ENCODE data around the gene CTBP1.

CTBP1 gene

GRCh38 chr4:1236103-1236641 is 12.8 kb downstream of the CTBP1 start:
- no peak for TF ChIP-seq TEAD4 (IDR thresholded peaks at IDR 0.05)
- no peak for TF ChIP-seq YY1 (IDR thresholded peaks at IDR 0.05; ENCODE audit: low read depth)
- TF ChIP-seq TAF1 (IDR thresholded peaks at IDR 0.05; ENCODE audit: low read depth) = no peak
- TF ChIP-seq FOXM1 (IDR thresholded peaks at IDR 0.05; ENCODE audit: borderline replicate concordance, low read depth) = no peak
- TF ChIP-seq RAD21 (IDR thresholded peaks at IDR 0.05; ENCODE audit: low read depth) = no peak
- no peak for TF ChIP-seq EP300 (IDR thresholded peaks at IDR 0.05; ENCODE audit: borderline replicate concordance)
- TF ChIP-seq NFIC (IDR thresholded peaks at IDR 0.05) = no peak
- TF ChIP-seq CEBPB (IDR thresholded peaks at IDR 0.05) = no peak
- TF ChIP-seq CREB1 (IDR thresholded peaks at IDR 0.05; ENCODE audit: low read depth) = no peak
- no peak for TF ChIP-seq ZBTB7A (IDR thresholded peaks at IDR 0.05; ENCODE audit: low read depth)
- no peak for TF ChIP-seq USF1 (IDR thresholded peaks at IDR 0.05)
- TF ChIP-seq EGR1 (IDR thresholded peaks at IDR 0.05) = no peak
- no peak for TF ChIP-seq TCF12 (IDR thresholded peaks at IDR 0.05; ENCODE audit: low read depth)
- TF ChIP-seq REST (IDR thresholded peaks at IDR 0.05; ENCODE audit: low read depth) = no peak
- no peak for TF ChIP-seq MAX (IDR thresholded peaks at IDR 0.05)

GRCh38 chr4:1235381-1236102 is 13.4 kb downstream of the CTBP1 start:
- no peak for TF ChIP-seq NFIC (IDR thresholded peaks at IDR 0.05)
- no peak for TF ChIP-seq ZBTB7A (IDR thresholded peaks at IDR 0.05; ENCODE audit: low read depth)
- TF ChIP-seq TAF1 (IDR thresholded peaks at IDR 0.05; ENCODE audit: low read depth) = no peak
- no peak for TF ChIP-seq MAX (IDR thresholded peaks at IDR 0.05)
- no peak for TF ChIP-seq USF1 (IDR thresholded peaks at IDR 0.05)
- no peak for TF ChIP-seq FOXM1 (IDR thresholded peaks at IDR 0.05; ENCODE audit: borderline replicate concordance, low read depth)
- TF ChIP-seq TCF12 (IDR thresholded peaks at IDR 0.05; ENCODE audit: low read depth) = no peak

- no peak for TF ChIP-seq USF1 (IDR thresholded peaks at IDR 0.05)
- TF ChIP-seq FOXM1 (IDR thresholded peaks at IDR 0.05; ENCODE audit: borderline replicate concordance, low read depth) = no peak
- no peak for TF ChIP-seq EP300 (IDR thresholded peaks at IDR 0.05; ENCODE audit: borderline replicate concordance)
- TF ChIP-seq CREB1 (IDR thresholded peaks at IDR 0.05; ENCODE audit: low read depth) = no peak
Observed at GRCh38 chr4:1234811-1235292, 14.1 kb downstream of the CTBP1 start.

- TF ChIP-seq EGR1 (IDR thresholded peaks at IDR 0.05) = no peak
- TF ChIP-seq CREB1 (IDR thresholded peaks at IDR 0.05; ENCODE audit: low read depth) = no peak
- no peak for TF ChIP-seq MAX (IDR thresholded peaks at IDR 0.05)
- TF ChIP-seq FOXM1 (IDR thresholded peaks at IDR 0.05; ENCODE audit: borderline replicate concordance, low read depth) = no peak
- TF ChIP-seq TEAD4 (IDR thresholded peaks at IDR 0.05) = no peak
- TF ChIP-seq NFIC (IDR thresholded peaks at IDR 0.05) = no peak
- no peak for TF ChIP-seq REST (IDR thresholded peaks at IDR 0.05; ENCODE audit: low read depth)
- TF ChIP-seq TAF1 (IDR thresholded peaks at IDR 0.05; ENCODE audit: low read depth) = no peak
- TF ChIP-seq TCF12 (IDR thresholded peaks at IDR 0.05; ENCODE audit: low read depth) = no peak
- TF ChIP-seq CEBPB (IDR thresholded peaks at IDR 0.05) = no peak
- no peak for TF ChIP-seq USF1 (IDR thresholded peaks at IDR 0.05)
- no peak for TF ChIP-seq RAD21 (IDR thresholded peaks at IDR 0.05; ENCODE audit: low read depth)
- TF ChIP-seq ZBTB7A (IDR thresholded peaks at IDR 0.05; ENCODE audit: low read depth) = no peak
- TF ChIP-seq EP300 (IDR thresholded peaks at IDR 0.05; ENCODE audit: borderline replicate concordance) = no peak
- no peak for TF ChIP-seq YY1 (IDR thresholded peaks at IDR 0.05; ENCODE audit: low read depth)
Observed at GRCh38 chr4:1234309-1234695, 14.6 kb downstream of the CTBP1 start.
